B cell (primary cell): ENCODE results near the gene PGLYRP2. TPM values are rescaled to one million over a fixed set of nuclear protein-coding genes. Genes with fewer than 3 reads are reported as not detected.

Experiments
- ATAC-seq: fragments of 200-7000 bp; cut with Tn5 transposase; one replicate; pipeline ENCODE4 v1.10.0; 2021; ENCODE audit warnings: low read depth, mild to moderate bottlenecking, moderate number of reproducible peaks, moderate library complexity
- CTCF ChIA-PET: fragments of 350-600 bp; sonication (Branson Sonifier 250); formaldehyde crosslinking; loops from one replicate; lab custom pipeline; 2021; ENCODE audit warnings: antibody characterized with exemption, inconsistent platforms; lab: Charles Lee
- POLR2A ChIA-PET: fragments of 350-600 bp; sonication (Branson Sonifier 250); formaldehyde crosslinking; loops from one replicate; lab custom pipeline; 2021; ENCODE audit warnings: antibody characterized with exemption; lab: Charles Lee
- DNase-seq: peaks from one replicate; pipeline ENCODE4 v3.0.0; 2013
- H2AFZ ChIP-seq: 2 replicates; pipeline ENCODE4 v1.6.1; 2012; ENCODE audit warnings: mild to moderate bottlenecking, low read depth, low read length; ENCODE audit not compliant: insufficient read depth, poor library complexity, severe bottlenecking
- H3K27ac ChIP-seq, 2 donors: 1 replicate in 1 of 2; 2 replicates in 1 of 2; pipeline ENCODE4 v1.5.1; 2012 to 2013; ENCODE audit warnings: low read length in 2 of 2, mild to moderate bottlenecking in 2 of 2, moderate library complexity in 1 of 2
- H3K27me3 ChIP-seq, 4 experiments: fragments of 200-600 bp in 1 of 4; sonication (generic) in 1 of 4; replicated peaks in 1 of 4; 1 replicate in 2 of 4; 2 replicates in 2 of 4; pipeline versions ENCODE4 v1.6.1 to v1.7.0; 2013 to 2016; ENCODE audit warnings: low read length in 3 of 4, mild to moderate bottlenecking in 2 of 4, mixed read lengths in 1 of 4, moderate library complexity in 1 of 4; ENCODE audit not compliant: insufficient read depth in 4 of 4, control insufficient read depth in 3 of 4; ENCODE audit errors: control extremely low read depth in 1 of 4
- H3K36me3 ChIP-seq, 2 experiments: replicated peaks in 1 of 2; 1 replicate in 1 of 2; 2 replicates in 1 of 2; pipeline versions ENCODE4 v1.6.1 to v1.7.1; 2013; ENCODE audit warnings: low read length in 1 of 2; ENCODE audit not compliant: insufficient read depth in 2 of 2, control insufficient read depth in 1 of 2; ENCODE audit errors: control extremely low read depth in 1 of 2, extremely low read depth in 1 of 2
- H3K4me1 ChIP-seq, 2 donors: fragments of 200-600 bp in 1 of 2; sonication (generic) in 1 of 2; 1 replicate in 1 of 2; 2 replicates in 1 of 2; pipeline versions ENCODE4 v1.5.1 to v1.6.1; 2013 to 2017; ENCODE audit warnings: low read length in 2 of 2; ENCODE audit not compliant: control insufficient read depth in 2 of 2, insufficient read depth in 2 of 2
- H3K4me2 ChIP-seq: replicated peaks from 2 replicates; pipeline ENCODE3; 2012; ENCODE audit warnings: mild to moderate bottlenecking, low read depth, low read length; ENCODE audit not compliant: poor library complexity, severe bottlenecking
- H3K4me3 ChIP-seq, 5 experiments: fragments of 200-600 bp in 1 of 5; sonication (generic) in 1 of 5; 1 replicate in 3 of 5; 2 replicates in 2 of 5; pipeline versions ENCODE4 v1.5.1 to v1.7.0; 2011 to 2016; ENCODE audit warnings: low read length in 4 of 5, mild to moderate bottlenecking in 4 of 5, low read depth in 2 of 5, control low read depth in 1 of 5, moderate library complexity in 1 of 5; ENCODE audit not compliant: insufficient read depth in 1 of 5; ENCODE audit errors: control extremely low read depth in 1 of 5, extremely low read depth in 1 of 5
- H3K79me2 ChIP-seq: fragments of 200-600 bp; sonication (generic); one replicate; pipeline ENCODE4 v1.6.0; 2016; ENCODE audit warnings: low read length; ENCODE audit not compliant: control insufficient read depth, insufficient read depth
- H3K9ac ChIP-seq: fragments of 200-600 bp; sonication (generic); 2 replicates; pipeline ENCODE4 v1.6.1; 2017; ENCODE audit warnings: mild to moderate bottlenecking, low read length, moderate library complexity
- H3K9me3 ChIP-seq, 3 donors: one replicate each; pipeline versions ENCODE4 v1.6.1 to v1.7.1; 2013; ENCODE audit warnings: low read length in 2 of 3; ENCODE audit not compliant: control insufficient read depth in 2 of 3, insufficient read depth in 1 of 3; ENCODE audit errors: control extremely low read depth in 1 of 3
- H4K20me1 ChIP-seq: 2 replicates; pipeline ENCODE4 v1.6.0; 2012; ENCODE audit warnings: mild to moderate bottlenecking, low read length; ENCODE audit not compliant: insufficient read depth, control insufficient read depth, poor library complexity, severe bottlenecking
- H3K27ac Mint-ChIP-seq: one replicate; pipeline ENCODE4 v1.8.0; 2021; ENCODE audit warnings: mixed read lengths
- H3K27me3 Mint-ChIP-seq: one replicate; pipeline ENCODE4 v1.8.0; 2021; ENCODE audit warnings: mixed read lengths
- H3K4me1 Mint-ChIP-seq: one replicate; pipeline ENCODE4 v1.8.0; 2021; ENCODE audit warnings: mixed read lengths
- H3K4me3 Mint-ChIP-seq: one replicate; pipeline ENCODE4 v1.8.0; 2021; ENCODE audit warnings: mixed read lengths
- H3K9me3 Mint-ChIP-seq: one replicate; pipeline ENCODE4 v1.8.0; 2022; ENCODE audit warnings: mixed read lengths; ENCODE audit not compliant: insufficient read depth
- EZH2 ChIP-seq: IDR thresholded peaks from 2 replicates; pipeline ENCODE4 v1.6.1; 2012; ENCODE audit warnings: borderline replicate concordance, low read depth, mild to moderate bottlenecking, moderate library complexity, low read length; ENCODE audit not compliant: insufficient read depth, poor library complexity, severe bottlenecking
- WGBS: methylation state at CpG from one replicate; pipeline ENCODE4 v1.1.5; 2013; ENCODE audit warnings: missing lambda C conversion rate; ENCODE audit not compliant: insufficient coverage; 5-methylcytosine and 5-hydroxymethylcytosine counted together
- intact Hi-C: fragments of 100-400 bp; cut with micrococcal nuclease; formaldehyde crosslinking; loops from one replicate; pipeline ENCODE4 v1.10.0; 2022
- polyA plus RNA-seq: library from polyadenylated mRNA; depleted of rRNA; stranded (reverse); fragments of >200 nt; gene quantifications from 2 replicates; pipeline ENCODE4 v1.2.3, GENCODE V29; 2012
- total RNA-seq, 2 donors: library from RNA; stranded (reverse); fragments of 120-200 nt in 1 of 2; gene quantifications; 1 replicate in 1 of 2; 2 replicates in 1 of 2; pipeline versions ENCODE4 v1.2.3 to v1.2.4, GENCODE V29; 2013 to 2022
- TF ChIP-seq, protein P1 (sequence below): fragments of 200-600 bp; IDR thresholded peaks from one replicate; pipeline ENCODE4 v1.8.0; 2022; ENCODE audit warnings: antibody characterized with exemption, mild to moderate bottlenecking

Gene PGLYRP2
- total and polyA plus RNA-seq, 2 donors (not counting 1 experiment from before 2014, with no cell fraction given): not detected

DNA sequence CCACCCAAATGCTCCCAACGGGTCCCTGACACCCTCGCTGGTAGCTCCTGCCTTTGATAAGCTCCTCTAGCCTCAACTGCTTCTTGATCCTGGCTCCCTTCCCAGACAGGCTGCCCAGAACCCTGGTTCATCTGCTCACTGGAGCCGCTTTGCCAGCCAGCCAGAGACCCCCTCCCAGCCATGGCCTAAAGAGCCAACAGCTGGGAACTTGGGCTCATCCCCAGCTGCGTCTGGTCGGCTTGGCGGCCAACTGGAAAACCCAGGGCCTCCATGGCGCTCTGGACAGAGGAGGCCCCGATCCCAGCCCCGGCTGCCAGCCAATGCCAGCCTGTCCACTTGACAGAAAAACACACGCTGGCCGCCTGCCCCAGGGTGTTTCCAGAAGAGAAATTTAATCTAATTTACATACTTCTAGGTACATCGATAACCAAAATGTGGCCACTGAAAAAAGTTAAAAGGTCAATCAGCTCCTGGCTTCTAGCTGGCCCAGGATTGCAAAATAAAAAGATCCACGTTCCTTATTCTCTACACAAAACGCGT lies 57.5 kb downstream of the PGLYRP2 start:
- DNase-seq (no peak), ATAC-seq (no peak)
- Histone ChIP-seq H3K9me3 (peaks cover 0 to 9% (median 0%) of the 10 kb centered on the region in 3 donors), H3K4me3 (no peak overlapping the region), H3K9ac (no peak overlapping the region), H3K27ac (no peak overlapping the region), H4K20me1 (peaks cover 16% of the 10 kb centered on the region), H2AFZ (no peak overlapping the region), H3K36me3 (peaks cover 2 to 33% of the 10 kb centered on the region in 2 experiments), H3K27me3 (no peaks in the 10 kb centered on the region), H3K4me1 (peaks cover 18 to 24% of the 10 kb centered on the region in 2 donors), H3K4me2 (no peak overlapping the region), H3K79me2 (peaks cover 19% of the 10 kb centered on the region)
- TF ChIP-seq, protein P1, sequence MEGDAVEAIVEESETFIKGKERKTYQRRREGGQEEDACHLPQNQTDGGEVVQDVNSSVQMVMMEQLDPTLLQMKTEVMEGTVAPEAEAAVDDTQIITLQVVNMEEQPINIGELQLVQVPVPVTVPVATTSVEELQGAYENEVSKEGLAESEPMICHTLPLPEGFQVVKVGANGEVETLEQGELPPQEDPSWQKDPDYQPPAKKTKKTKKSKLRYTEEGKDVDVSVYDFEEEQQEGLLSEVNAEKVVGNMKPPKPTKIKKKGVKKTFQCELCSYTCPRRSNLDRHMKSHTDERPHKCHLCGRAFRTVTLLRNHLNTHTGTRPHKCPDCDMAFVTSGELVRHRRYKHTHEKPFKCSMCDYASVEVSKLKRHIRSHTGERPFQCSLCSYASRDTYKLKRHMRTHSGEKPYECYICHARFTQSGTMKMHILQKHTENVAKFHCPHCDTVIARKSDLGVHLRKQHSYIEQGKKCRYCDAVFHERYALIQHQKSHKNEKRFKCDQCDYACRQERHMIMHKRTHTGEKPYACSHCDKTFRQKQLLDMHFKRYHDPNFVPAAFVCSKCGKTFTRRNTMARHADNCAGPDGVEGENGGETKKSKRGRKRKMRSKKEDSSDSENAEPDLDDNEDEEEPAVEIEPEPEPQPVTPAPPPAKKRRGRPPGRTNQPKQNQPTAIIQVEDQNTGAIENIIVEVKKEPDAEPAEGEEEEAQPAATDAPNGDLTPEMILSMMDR: no peak
- TF ChIP-seq EZH2: no peak
- intact Hi-C loops: no loop called here
- Mint-ChIP-seq H3K4me3 (no peak overlapping the region), H3K4me1 (peaks cover 28% of the 10 kb centered on the region), H3K9me3 (no peaks in the 10 kb centered on the region), H3K27me3 (no peaks in the 10 kb centered on the region), H3K27ac (no peak overlapping the region)
- 97% methylated on average over 10 of the region's 15 CpGs for WGBS
- ChIA-PET POLR2A (no interaction called here), CTCF (interaction anchor here (0.7 to 7.9 kb wide), 3 partner anchors 13 to 132 kb away, joined by 3 to 145 read pairs (median 3); no protein-coding TSS in a partner anchor)

DNA sequence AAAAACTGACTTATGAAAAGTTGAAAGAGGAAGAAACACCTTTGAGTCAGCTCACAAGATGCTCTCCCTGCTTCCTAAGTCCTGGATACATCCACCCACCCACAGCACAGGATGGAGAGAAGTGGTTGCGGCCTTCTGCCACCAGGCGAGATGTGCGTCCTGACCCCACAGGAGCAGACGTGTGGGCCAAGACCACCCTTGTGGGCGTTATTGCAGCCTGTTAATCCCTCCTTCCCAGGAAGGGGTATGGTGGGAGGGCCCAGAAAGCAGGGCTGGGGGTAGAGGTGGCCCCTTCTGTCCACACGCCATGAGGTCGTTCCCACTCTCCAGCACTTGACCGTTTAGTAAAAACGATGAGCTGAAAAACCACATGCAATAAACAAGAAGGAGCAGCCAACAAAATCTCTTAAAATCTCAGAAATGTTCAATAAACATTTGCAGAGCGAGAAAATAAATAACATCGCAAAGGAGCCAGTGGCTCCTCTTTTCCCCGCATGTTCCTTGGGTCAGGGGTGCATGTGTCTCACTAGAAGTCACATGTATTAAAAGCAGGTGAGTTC lies 58.1 kb downstream of the PGLYRP2 start:
- H3K9me3 ChIP-seq: peaks cover 0 to 9% (median 0%) of the 10 kb centered on the region in 3 donors
- no peak overlapping the region for H3K4me2 ChIP-seq
- no peak overlapping the region for H3K9ac ChIP-seq
- H3K4me1 Mint-ChIP-seq: peaks cover 32% of the 10 kb centered on the region
- peaks cover 18 to 24% of the 10 kb centered on the region in 2 donors for H3K4me1 ChIP-seq
- TF ChIP-seq, protein P1: no peak
- TF ChIP-seq EZH2: no peak
- H3K4me3 ChIP-seq: no peak overlapping the region
- H3K79me2 ChIP-seq: peaks cover 25% of the 10 kb centered on the region
- no peak overlapping the region for H3K27ac ChIP-seq
- WGBS: 90% methylated on average over 5 of the region's 12 CpGs
- no peak overlapping the region for H2AFZ ChIP-seq
- intact Hi-C loops: no loop called here
- no peak overlapping the region for H3K4me3 Mint-ChIP-seq
- no peaks in the 10 kb centered on the region for H3K27me3 ChIP-seq
- peaks cover 21% of the 10 kb centered on the region for H4K20me1 ChIP-seq
- H3K36me3 ChIP-seq: peaks cover 2 to 33% of the 10 kb centered on the region in 2 experiments
- H3K27ac Mint-ChIP-seq: no peak overlapping the region
- CTCF ChIA-PET: interaction anchor here (0.8 to 7.9 kb wide), 5 partner anchors 40 to 329 kb away, joined by 3 to 145 read pairs (median 3); no protein-coding TSS in a partner anchor
- H3K9me3 Mint-ChIP-seq: no peaks in the 10 kb centered on the region
- ATAC-seq (no peak), DNase-seq (no peak)
- POLR2A ChIA-PET: no interaction called here
- H3K27me3 Mint-ChIP-seq: no peaks in the 10 kb centered on the region
